ENCODE results near the gene WNK4. TPM values are rescaled to one million over a fixed set of nuclear protein-coding genes. Genes with fewer than 3 reads are reported as not detected.

The WNK4 gene
- total and polyA plus RNA-seq, 10 of the 15 experiments (the other 5 are each of a cell fraction or from before 2014, with no cell fraction given), result 0.06 to 0.29 (median 0.13) TPM; not detected in 5

DNA sequence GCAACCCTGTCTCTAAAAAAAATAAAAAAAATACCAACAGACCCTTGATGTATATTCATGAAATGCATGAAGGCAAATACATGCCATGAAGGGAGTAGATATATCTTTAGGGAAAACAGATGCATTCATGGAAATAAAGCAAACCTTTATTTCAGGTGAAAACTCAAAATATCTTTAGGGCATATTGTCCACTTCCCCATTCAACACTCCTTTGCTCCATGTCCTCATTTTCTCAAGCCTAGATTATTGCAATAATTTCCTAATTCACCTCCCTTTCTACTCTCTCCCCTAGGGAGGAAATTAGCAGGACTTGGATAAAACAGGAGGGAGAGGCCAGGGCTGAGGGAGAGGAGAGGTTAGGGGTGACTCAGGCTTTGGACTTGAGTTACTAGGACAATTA is 12.9 kb upstream of the WNK4 start:
- CTCF ChIA-PET, result interaction anchor here (0.6 to 1.3 kb wide), 2 partner anchors 143 to 189 kb away, joined by 3 to 4 read pairs; no protein-coding TSS in a partner anchor
- ATAC-seq (no peak), FAIRE-seq (no peak), DNase-seq (ENCODE audit: low read depth, low spot score) (no peak)
- Histone ChIP-seq H3K9ac (ENCODE audit: control insufficient read depth, insufficient read depth, low read length) (no peak overlapping the region), H3K27me3 (replicated peaks in 1 of 2; ENCODE audit: control insufficient read depth in 2 of 2, insufficient read depth in 2 of 2, low read length in 1 of 2) (no peaks in the 10 kb centered on the region), H3K27ac (ENCODE audit: control insufficient read depth, insufficient read depth) (no peak overlapping the region), H4K20me1 (ENCODE audit: control insufficient read depth, insufficient read depth) (no peaks in the 10 kb centered on the region), H3K9me3 (replicated peaks; ENCODE audit: control insufficient read depth, insufficient read depth, low read length) (no peaks in the 10 kb centered on the region), H3K4me3 (no peak overlapping the region), H3K79me2 (ENCODE audit: control insufficient read depth, insufficient read depth, low read length) (no peaks in the 10 kb centered on the region; the same call in 1 of the 2 replicates), H3K4me2 (ENCODE audit: control insufficient read depth, insufficient read depth) (no peak overlapping the region), H3K4me1 (ENCODE audit: control insufficient read depth, insufficient read depth, low read length) (peaks cover 3% of the 10 kb centered on the region; the same call in 1 of the 2 replicates), H3K36me3 (ENCODE audit: control insufficient read depth in 2 of 2, insufficient read depth in 2 of 2, low read length in 1 of 2) (no peaks in the 10 kb centered on the region), H2AFZ (ENCODE audit: control insufficient read depth, low read depth, low read length) (no peak overlapping the region)
- RAD21 ChIA-PET (ENCODE audit: unreplicated experiment), result no interaction called here
- SMC1A ChIA-PET (ENCODE audit: uncharacterized antibody, unreplicated experiment), result no interaction called here
- intact Hi-C loops (cut with micrococcal nuclease; ENCODE audit: unreplicated experiment) (no loop called here), in situ Hi-C loops (cut with MboI) (loop anchor here (10.0 kb wide), 1 partner anchor 193 kb away; the partner anchor contains the start of gene PSMC3IP)
- no TSS peak for BruUV-seq (replicated peaks)
- POLR2A ChIA-PET, result no interaction called here
- TF ChIP-seq SREBF2 (IDR thresholded peaks at IDR 0.05; ENCODE audit: low read length) (no peak), PAX8 (IDR thresholded peaks at IDR 0.05) (no peak), FOS (IDR thresholded peaks at IDR 0.05; ENCODE audit: borderline replicate concordance, extremely low read depth, insufficient read length) (no peak), YBX1 (IDR thresholded peaks at IDR 0.05) (no peak), RB1 (IDR thresholded peaks at IDR 0.05; ENCODE audit: borderline replicate concordance) (no peak), EZH2 (IDR thresholded peaks at IDR 0.05; ENCODE audit: borderline replicate concordance, control insufficient read depth, low read depth, low read length) (no peak), ATF7 (IDR thresholded peaks at IDR 0.05; ENCODE audit: low read depth) (no peak), NR2C2 (IDR thresholded peaks at IDR 0.05; ENCODE audit: borderline replicate concordance, control insufficient read depth, insufficient read length, low read depth) (no peak), NFYB (IDR thresholded peaks at IDR 0.05; ENCODE audit: insufficient read depth, low read depth, low read length) (no peak), ZNF217 (IDR thresholded peaks at IDR 0.05) (no peak), RCOR1 (conservative IDR thresholded peaks at IDR 0.05; ENCODE audit: low read depth, low read length) (no peak)
- TF ChIP-seq, protein P1, sequence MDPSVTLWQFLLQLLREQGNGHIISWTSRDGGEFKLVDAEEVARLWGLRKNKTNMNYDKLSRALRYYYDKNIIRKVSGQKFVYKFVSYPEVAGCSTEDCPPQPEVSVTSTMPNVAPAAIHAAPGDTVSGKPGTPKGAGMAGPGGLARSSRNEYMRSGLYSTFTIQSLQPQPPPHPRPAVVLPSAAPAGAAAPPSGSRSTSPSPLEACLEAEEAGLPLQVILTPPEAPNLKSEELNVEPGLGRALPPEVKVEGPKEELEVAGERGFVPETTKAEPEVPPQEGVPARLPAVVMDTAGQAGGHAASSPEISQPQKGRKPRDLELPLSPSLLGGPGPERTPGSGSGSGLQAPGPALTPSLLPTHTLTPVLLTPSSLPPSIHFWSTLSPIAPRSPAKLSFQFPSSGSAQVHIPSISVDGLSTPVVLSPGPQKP (IDR thresholded peaks at IDR 0.05; ENCODE audit: low read depth, low read length), result no peak
- TF ChIP-seq, protein P2, sequence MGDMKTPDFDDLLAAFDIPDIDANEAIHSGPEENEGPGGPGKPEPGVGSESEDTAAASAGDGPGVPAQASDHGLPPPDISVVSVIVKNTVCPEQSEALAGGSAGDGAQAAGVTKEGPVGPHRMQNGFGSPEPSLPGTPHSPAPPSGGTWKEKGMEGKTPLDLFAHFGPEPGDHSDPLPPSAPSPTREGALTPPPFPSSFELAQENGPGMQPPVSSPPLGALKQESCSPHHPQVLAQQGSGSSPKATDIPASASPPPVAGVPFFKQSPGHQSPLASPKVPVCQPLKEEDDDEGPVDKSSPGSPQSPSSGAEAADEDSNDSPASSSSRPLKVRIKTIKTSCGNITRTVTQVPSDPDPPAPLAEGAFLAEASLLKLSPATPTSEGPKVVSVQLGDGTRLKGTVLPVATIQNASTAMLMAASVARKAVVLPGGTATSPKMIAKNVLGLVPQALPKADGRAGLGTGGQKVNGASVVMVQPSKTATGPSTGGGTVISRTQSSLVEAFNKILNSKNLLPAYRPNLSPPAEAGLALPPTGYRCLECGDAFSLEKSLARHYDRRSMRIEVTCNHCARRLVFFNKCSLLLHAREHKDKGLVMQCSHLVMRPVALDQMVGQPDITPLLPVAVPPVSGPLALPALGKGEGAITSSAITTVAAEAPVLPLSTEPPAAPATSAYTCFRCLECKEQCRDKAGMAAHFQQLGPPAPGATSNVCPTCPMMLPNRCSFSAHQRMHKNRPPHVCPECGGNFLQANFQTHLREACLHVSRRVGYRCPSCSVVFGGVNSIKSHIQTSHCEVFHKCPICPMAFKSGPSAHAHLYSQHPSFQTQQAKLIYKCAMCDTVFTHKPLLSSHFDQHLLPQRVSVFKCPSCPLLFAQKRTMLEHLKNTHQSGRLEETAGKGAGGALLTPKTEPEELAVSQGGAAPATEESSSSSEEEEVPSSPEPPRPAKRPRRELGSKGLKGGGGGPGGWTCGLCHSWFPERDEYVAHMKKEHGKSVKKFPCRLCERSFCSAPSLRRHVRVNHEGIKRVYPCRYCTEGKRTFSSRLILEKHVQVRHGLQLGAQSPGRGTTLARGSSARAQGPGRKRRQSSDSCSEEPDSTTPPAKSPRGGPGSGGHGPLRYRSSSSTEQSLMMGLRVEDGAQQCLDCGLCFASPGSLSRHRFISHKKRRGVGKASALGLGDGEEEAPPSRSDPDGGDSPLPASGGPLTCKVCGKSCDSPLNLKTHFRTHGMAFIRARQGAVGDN (IDR thresholded peaks at IDR 0.05), result no peak
- TF ChIP-seq, protein P3, sequence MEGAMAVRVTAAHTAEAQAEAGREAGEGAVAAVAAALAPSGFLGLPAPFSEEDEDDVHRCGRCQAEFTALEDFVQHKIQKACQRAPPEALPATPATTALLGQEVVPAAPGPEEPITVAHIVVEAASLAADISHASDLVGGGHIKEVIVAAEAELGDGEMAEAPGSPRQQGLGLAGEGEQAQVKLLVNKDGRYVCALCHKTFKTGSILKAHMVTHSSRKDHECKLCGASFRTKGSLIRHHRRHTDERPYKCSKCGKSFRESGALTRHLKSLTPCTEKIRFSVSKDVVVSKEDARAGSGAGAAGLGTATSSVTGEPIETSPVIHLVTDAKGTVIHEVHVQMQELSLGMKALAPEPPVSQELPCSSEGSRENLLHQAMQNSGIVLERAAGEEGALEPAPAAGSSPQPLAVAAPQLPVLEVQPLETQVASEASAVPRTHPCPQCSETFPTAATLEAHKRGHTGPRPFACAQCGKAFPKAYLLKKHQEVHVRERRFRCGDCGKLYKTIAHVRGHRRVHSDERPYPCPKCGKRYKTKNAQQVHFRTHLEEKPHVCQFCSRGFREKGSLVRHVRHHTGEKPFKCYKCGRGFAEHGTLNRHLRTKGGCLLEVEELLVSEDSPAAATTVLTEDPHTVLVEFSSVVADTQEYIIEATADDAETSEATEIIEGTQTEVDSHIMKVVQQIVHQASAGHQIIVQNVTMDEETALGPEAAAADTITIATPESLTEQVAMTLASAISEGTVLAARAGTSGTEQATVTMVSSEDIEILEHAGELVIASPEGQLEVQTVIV (IDR thresholded peaks at IDR 0.05; ENCODE audit: borderline replicate concordance, partially characterized antibody), result no peak
- TF ChIP-seq, protein P4, sequence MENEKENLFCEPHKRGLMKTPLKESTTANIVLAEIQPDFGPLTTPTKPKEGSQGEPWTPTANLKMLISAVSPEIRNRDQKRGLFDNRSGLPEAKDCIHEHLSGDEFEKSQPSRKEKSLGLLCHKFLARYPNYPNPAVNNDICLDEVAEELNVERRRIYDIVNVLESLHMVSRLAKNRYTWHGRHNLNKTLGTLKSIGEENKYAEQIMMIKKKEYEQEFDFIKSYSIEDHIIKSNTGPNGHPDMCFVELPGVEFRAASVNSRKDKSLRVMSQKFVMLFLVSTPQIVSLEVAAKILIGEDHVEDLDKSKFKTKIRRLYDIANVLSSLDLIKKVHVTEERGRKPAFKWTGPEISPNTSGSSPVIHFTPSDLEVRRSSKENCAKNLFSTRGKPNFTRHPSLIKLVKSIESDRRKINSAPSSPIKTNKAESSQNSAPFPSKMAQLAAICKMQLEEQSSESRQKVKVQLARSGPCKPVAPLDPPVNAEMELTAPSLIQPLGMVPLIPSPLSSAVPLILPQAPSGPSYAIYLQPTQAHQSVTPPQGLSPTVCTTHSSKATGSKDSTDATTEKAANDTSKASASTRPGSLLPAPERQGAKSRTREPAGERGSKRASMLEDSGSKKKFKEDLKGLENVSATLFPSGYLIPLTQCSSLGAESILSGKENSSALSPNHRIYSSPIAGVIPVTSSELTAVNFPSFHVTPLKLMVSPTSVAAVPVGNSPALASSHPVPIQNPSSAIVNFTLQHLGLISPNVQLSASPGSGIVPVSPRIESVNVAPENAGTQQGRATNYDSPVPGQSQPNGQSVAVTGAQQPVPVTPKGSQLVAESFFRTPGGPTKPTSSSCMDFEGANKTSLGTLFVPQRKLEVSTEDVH (IDR thresholded peaks at IDR 0.05; ENCODE audit: low read depth, partially characterized antibody), result no peak

Measured in GM12878 (cell line).